Activated naive CD4-positive, alpha-beta T cell treated with anti-CD3 and anti-CD28 coated beads for 36 hours (primary cell): ENCODE results near the gene BCL2A1. TPM values are rescaled to one million over a fixed set of nuclear protein-coding genes. Genes with fewer than 3 reads are reported as not detected.
A peak's percentile ranks its signal among the peaks of the same experiment; 100 is the strongest.
"Not testable (repeated sequence)": the region's sequence is repeated elsewhere in the genome, so short reads cannot be mapped to it uniquely, and the experiment has no call there.

Source experiments
- CTCF ChIA-PET: fragments of 350-600 bp; sonication (Branson Sonifier 250); formaldehyde crosslinking; loops from one replicate; lab custom pipeline; 2021; ENCODE audit warnings: antibody characterized with exemption; lab: Charles Lee
- DNase-seq: peaks from one replicate; pipeline ENCODE4 v3.0.0-alpha.2; 2020
- H3K27ac Mint-ChIP-seq: one replicate; pipeline ENCODE4 v1.8.0; 2021; ENCODE audit warnings: mild to moderate bottlenecking, mixed read lengths
- H3K27me3 Mint-ChIP-seq: one replicate; pipeline ENCODE4 v1.8.0; 2021; ENCODE audit warnings: low read depth, mixed read lengths
- H3K36me3 Mint-ChIP-seq: one replicate; pipeline ENCODE4 v1.8.0; 2021; ENCODE audit warnings: low read depth, mixed read lengths
- H3K4me1 Mint-ChIP-seq: one replicate; pipeline ENCODE4 v1.8.0; 2021; ENCODE audit warnings: low read depth, mixed read lengths
- H3K4me3 Mint-ChIP-seq: one replicate; pipeline ENCODE4 v1.8.0; 2021; ENCODE audit warnings: mild to moderate bottlenecking, moderate library complexity, mixed read lengths
- H3K9me3 Mint-ChIP-seq: one replicate; pipeline ENCODE4 v1.8.0; 2021; ENCODE audit warnings: mixed read lengths
- intact Hi-C: fragments of 100-400 bp; cut with micrococcal nuclease; formaldehyde crosslinking; loops from one replicate; pipeline ENCODE4 v1.15.1; 2023
- total RNA-seq, 2 experiments: library from RNA; stranded (reverse); gene quantifications; one replicate each; pipeline ENCODE4 v1.2.3, GENCODE V29; 2021

The BCL2A1 gene
- total RNA-seq, 2 experiments from 2014 or later: 79.1 to 88.7 TPM

DNA sequence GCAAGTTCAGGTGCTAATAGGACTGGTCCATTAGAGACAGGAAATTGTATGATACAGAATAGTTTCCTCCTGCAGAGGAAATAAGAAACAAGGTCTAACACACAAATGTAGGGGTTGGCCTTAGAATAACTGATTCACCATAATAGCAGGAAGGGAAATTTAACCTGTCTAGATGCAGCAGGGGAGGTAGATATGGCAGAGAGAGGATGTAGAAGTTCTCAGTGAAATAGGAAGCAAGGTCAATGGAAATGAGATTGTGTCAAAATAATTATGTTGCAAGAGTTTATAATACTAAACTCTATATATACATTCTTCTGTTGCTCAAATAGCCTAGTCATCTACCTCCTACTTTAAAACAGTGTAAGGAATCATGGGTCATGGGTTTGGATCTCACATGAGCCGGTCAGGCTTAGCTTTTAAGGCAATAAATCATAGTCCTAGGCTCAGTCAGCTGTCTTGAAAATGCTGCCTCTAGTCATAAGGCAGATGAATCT is 17.0 kb downstream of the BCL2A1 start:
- Mint-ChIP-seq H3K27me3 (no peaks in the 10 kb centered on the region), H3K4me1 (peaks cover 27% of the 10 kb centered on the region), H3K36me3 (peaks cover 2% of the 10 kb centered on the region), H3K9me3 (no peaks in the 10 kb centered on the region), H3K4me3 (no peak overlapping the region), H3K27ac (no peak overlapping the region)
- intact Hi-C loops: no loop called here
- no peak for DNase-seq
- CTCF ChIA-PET: no interaction called here

DNA sequence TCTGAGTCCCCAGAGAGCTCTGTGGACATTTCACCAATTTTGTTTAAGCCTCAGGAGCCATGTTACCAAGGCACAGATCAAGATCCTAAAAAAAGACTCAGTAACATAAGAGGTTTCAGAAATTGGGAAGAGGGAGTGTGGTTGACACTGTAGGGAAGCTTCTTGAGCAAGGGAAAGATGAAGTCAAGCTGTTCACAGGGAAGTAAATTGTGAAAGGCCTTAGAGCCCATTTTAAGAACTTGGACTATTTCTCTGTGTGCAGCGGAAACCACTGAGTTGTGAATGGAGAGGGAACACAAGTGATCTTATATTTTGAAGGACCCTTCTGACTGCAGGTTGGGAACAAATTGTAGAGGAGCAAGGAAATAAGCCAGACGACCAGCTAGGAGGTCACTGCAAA is 18.7 kb downstream of the BCL2A1 start:
- Mint-ChIP-seq H3K4me1 (peaks cover 23% of the 10 kb centered on the region), H3K27ac (no peak overlapping the region), H3K9me3 (no peaks in the 10 kb centered on the region), H3K36me3 (no peaks in the 10 kb centered on the region), H3K4me3 (no peak overlapping the region), H3K27me3 (no peaks in the 10 kb centered on the region)
- CTCF ChIA-PET: no interaction called here
- intact Hi-C loops: no loop called here
- DNase-seq: no peak

DNA sequence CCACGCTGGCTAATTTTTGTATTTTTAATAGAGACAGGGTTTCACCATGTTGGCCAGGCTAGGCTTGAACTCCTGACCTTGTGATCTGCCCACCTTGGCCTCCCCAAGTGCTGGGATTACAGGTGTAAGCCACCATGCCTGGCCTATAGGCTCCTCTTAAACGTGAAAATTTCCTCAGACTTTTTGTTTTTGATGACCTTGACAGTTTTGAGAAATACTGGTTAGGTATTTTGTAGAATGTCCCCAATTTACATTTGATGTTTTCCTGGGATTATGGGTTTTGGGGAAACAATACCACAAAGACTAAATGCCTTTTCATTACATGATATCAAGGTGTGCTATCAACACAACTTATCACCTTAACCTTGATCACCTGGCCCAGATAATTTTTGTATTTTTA is 20.7 kb downstream of the BCL2A1 start:
- no peaks in the 10 kb centered on the region for H3K27me3 Mint-ChIP-seq

DNA sequence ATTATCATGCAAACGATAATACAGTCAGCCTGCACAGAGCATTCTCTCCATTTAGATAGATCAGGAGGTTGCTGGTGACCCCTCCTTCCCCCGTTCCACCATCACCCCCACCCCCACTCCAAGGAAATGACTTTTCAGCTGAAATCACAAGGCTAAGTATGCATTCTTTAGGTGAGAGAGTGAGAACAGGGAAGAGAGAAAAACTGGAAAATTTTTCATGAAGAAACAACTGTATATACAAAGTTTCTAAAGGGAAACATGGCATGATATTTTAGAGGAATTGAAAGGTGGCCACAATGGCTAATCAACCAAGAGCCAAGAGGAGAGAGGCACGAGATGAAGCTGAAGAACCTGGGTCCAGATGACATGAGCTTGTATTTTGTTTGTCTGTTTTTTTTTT is 22.2 kb downstream of the BCL2A1 start:
- H3K27ac Mint-ChIP-seq: no peak overlapping the region
- CTCF ChIA-PET: interaction anchor here (1.2 kb wide), 1 partner anchor 27 kb away, joined by 4 read pairs; no protein-coding TSS in a partner anchor
- DNase-seq: no peak
- H3K27me3 Mint-ChIP-seq: no peaks in the 10 kb centered on the region
- H3K4me1 Mint-ChIP-seq: peaks cover 12% of the 10 kb centered on the region
- H3K4me3 Mint-ChIP-seq: no peak overlapping the region
- no peaks in the 10 kb centered on the region for H3K36me3 Mint-ChIP-seq
- intact Hi-C loops: no loop called here
- H3K9me3 Mint-ChIP-seq: no peaks in the 10 kb centered on the region

More for the DNA sequence above, 20.7 kb downstream of the BCL2A1 start:
- Mint-ChIP-seq H3K27ac (no peak overlapping the region), H3K36me3 (no peaks in the 10 kb centered on the region), H3K9me3 (no peaks in the 10 kb centered on the region), H3K4me1 (peaks cover 24% of the 10 kb centered on the region), H3K4me3 (no peak overlapping the region)
- intact Hi-C loops: no loop called here
- DNase-seq: no peak
- CTCF ChIA-PET: no interaction called here

DNA sequence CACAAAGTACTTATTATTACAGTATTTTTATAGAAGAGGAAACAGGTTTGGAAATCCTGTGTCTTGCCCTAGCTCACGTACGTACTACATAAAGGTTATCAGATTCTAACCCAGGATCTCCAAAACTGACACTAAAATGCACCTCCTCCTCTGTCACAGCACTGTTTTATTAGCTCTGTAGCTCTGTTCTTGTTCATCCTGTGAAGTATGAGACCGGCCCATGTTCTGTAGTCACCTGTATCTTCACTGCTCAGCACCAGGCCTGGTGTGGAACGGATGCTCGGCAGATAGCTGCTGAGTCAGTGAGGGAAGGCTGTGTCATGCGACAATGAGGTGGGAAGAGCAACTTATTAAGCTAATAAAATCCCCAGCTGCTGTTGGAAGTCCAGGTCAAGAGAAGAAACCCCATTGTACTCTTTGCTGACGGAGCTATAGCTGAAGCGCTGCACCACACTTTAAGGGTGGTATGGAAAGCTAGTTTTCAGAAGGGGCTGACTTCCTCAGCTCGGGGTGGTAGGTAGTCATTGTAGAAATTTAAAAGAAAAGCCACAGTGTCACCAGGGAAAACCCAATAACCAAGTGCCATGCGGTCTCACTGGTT is 22.8 kb downstream of the BCL2A1 start:
- intact Hi-C loops: no loop called here
- no peaks in the 10 kb centered on the region for H3K36me3 Mint-ChIP-seq
- no peak overlapping the region for H3K4me3 Mint-ChIP-seq
- H3K27me3 Mint-ChIP-seq: no peaks in the 10 kb centered on the region
- H3K9me3 Mint-ChIP-seq: no peaks in the 10 kb centered on the region
- CTCF ChIA-PET: interaction anchor here (1.2 to 1.6 kb wide), 2 partner anchors 26 to 45 kb away, joined by 4 read pairs; no protein-coding TSS in a partner anchor
- peaks cover 6% of the 10 kb centered on the region for H3K4me1 Mint-ChIP-seq
- DNase-seq: peak; percentile 17
- H3K27ac Mint-ChIP-seq: no peak overlapping the region

DNA sequence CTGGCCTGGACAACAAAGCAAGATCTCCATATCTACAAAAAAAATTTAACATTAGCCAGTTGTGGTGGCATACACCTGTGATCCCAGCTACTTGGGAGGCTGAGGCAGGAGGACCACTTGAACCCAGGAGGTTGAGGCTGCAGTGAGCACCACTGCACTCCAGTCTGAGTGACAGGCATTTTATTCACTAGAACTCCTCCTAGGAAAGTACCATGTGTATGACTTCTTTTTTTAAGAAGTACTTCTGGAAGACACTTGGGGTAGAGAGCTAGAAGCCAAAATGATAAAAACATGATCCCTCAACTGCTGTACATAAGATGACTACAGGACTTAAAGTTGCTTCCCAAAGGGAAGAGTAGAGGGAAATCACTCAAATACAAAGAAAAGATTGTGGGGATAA is 24.0 kb downstream of the BCL2A1 start:
- no peaks in the 10 kb centered on the region for H3K36me3 Mint-ChIP-seq
- H3K4me3 Mint-ChIP-seq: no peak overlapping the region
- intact Hi-C loops: no loop called here
- peaks cover 15% of the 10 kb centered on the region for H3K4me1 Mint-ChIP-seq
- no peak overlapping the region for H3K27ac Mint-ChIP-seq
- H3K9me3 Mint-ChIP-seq: no peaks in the 10 kb centered on the region
- CTCF ChIA-PET: interaction anchor here (0.6 to 1.6 kb wide), 3 partner anchors 13 to 1454 kb away, joined by 3 to 4 read pairs (median 4); no protein-coding TSS in a partner anchor
- DNase-seq: no peak
- no peaks in the 10 kb centered on the region for H3K27me3 Mint-ChIP-seq

DNA sequence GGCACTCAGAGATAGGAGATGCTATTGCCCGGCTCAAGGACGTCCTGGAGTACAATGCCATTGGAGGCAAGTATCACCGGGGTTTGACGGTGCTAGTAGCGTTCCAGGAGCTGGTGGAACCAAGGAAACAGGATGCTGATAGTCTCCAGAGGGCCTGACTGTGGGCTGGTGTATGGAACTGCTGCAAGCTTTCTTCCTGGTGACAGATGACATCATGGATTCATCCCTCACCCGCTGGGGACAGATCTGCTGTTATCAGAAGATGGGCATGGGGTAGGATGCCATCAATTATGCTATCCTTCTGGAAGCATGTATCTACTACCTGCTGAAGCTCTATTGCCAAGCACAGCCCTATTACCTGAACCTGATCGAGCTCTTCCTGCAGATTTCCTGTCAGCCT is 26.4 kb downstream of the BCL2A1 start:
- Mint-ChIP-seq H3K36me3 (no peaks in the 10 kb centered on the region), H3K4me3 (no peak overlapping the region), H3K9me3 (no peaks in the 10 kb centered on the region), H3K4me1 (peaks cover 16% of the 10 kb centered on the region), H3K27ac (no peak overlapping the region), H3K27me3 (no peaks in the 10 kb centered on the region)
- CTCF ChIA-PET: no interaction called here
- intact Hi-C loops: no loop called here
- DNase-seq: no peak

DNA sequence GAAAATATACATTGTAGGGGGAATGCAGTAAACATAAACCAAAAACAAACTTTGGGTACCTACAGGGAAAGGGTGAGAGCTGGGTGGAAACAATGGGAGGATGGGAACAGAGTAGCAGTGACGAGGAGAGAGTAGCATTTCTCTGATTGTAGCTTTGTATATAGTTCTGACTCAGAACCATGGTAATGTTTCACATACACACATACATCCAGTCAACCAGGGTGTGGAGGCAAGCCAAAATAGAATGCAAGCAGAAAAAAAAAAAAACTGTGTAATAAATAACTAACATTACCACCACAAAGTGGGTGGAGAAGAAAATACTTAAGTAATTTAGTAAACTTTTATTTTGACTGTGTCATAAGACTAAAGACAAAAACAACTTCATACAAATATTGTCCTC is 27.2 kb downstream of the BCL2A1 start:
- Mint-ChIP-seq H3K9me3 (no peaks in the 10 kb centered on the region), H3K27ac (no peak overlapping the region), H3K36me3 (no peaks in the 10 kb centered on the region), H3K4me1 (peaks cover 16% of the 10 kb centered on the region), H3K4me3 (no peak overlapping the region), H3K27me3 (no peaks in the 10 kb centered on the region)
- intact Hi-C loops: no loop called here
- CTCF ChIA-PET: no interaction called here
- no peak for DNase-seq

DNA sequence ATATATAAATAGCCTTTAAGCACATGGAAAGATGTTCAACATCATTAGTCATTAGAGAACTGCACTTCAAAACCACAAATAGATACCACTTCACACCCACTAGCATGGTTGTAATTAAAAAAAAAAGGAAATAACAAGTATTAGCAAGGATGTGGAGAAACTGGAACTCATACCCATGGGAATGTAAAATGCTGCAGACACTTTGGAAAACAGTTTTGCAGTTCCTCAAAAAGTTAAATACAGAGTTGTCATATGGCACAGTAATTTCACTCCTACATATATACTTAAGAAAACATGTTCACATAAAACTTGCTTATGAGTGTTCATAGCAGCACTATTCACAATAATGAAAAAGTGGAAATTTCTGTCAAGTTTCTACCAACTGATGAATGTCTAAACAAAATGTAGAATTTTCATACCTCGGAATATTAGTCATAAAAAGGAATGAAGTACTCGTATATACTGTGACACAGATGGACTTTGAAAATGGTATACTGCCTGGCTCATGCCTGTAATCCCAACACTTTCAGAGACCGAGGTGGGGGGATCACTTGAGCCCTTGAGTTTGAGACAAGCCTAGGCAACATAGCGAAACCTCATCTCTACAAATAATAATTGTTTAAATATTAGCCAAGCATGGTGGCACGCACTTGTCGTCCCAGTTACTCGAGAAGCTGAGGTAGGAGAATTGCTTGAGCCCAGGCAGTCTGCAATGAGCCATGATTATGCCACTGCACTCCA is 28.1 kb downstream of the BCL2A1 start:
- no peaks in the 10 kb centered on the region for H3K9me3 Mint-ChIP-seq
- CTCF ChIA-PET: no interaction called here
- intact Hi-C loops: no loop called here
- H3K27ac Mint-ChIP-seq: no peak overlapping the region
- H3K4me3 Mint-ChIP-seq: no peak overlapping the region
- no peaks in the 10 kb centered on the region for H3K36me3 Mint-ChIP-seq
- peaks cover 16% of the 10 kb centered on the region for H3K4me1 Mint-ChIP-seq
- DNase-seq: no peak
- H3K27me3 Mint-ChIP-seq: no peaks in the 10 kb centered on the region

DNA sequence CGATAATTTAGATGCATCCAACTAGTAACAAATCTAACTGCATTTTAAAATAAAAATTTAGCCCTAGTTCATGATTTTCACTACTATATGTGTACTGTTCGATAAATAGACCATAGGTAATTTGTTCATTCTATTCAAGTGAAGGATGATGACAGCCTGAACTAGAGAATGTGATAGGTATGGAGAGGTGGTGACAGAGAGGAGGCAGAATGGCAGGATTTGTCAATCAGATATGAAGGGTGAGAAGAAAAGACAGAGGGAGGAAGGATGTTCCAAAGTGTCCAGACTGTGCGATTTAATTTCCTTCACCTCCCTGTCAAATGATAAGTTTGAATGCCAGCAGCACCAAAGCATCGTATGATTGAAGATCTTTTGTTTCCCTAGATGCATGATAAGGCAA is 31.6 kb downstream of the BCL2A1 start:
- peaks cover 13% of the 10 kb centered on the region for H3K4me1 Mint-ChIP-seq
- CTCF ChIA-PET: no interaction called here
- H3K27me3 Mint-ChIP-seq: peaks cover 2% of the 10 kb centered on the region
- intact Hi-C loops: no loop called here
- no peaks in the 10 kb centered on the region for H3K36me3 Mint-ChIP-seq
- H3K9me3 Mint-ChIP-seq: no peaks in the 10 kb centered on the region
- no peak for DNase-seq
- no peak overlapping the region for H3K27ac Mint-ChIP-seq
- no peak overlapping the region for H3K4me3 Mint-ChIP-seq

DNA sequence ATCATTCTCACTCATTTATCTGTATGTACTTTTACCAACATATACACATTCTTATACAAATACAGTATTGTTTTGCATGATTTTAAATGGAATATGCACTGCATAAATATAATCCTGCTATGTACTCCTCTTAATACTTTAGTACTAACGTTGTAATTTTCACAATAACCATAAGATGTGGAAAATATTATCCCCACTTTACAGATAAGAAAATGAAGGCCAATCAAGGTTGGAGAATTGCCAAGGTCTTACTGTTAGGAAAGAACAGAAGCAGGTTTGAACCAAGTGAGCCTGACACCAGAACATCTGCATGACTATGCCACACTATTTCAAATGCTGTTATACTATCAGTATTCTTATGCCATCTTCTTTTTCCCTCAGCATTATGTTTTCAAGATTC is 32.9 kb downstream of the BCL2A1 start:
- peaks cover 18% of the 10 kb centered on the region for H3K4me1 Mint-ChIP-seq
- DNase-seq: no peak
- intact Hi-C loops: no loop called here
- H3K4me3 Mint-ChIP-seq: no peak overlapping the region
- no peaks in the 10 kb centered on the region for H3K36me3 Mint-ChIP-seq
- peaks cover 6% of the 10 kb centered on the region for H3K27me3 Mint-ChIP-seq
- CTCF ChIA-PET: no interaction called here
- H3K9me3 Mint-ChIP-seq: no peaks in the 10 kb centered on the region
- no peak overlapping the region for H3K27ac Mint-ChIP-seq

DNA sequence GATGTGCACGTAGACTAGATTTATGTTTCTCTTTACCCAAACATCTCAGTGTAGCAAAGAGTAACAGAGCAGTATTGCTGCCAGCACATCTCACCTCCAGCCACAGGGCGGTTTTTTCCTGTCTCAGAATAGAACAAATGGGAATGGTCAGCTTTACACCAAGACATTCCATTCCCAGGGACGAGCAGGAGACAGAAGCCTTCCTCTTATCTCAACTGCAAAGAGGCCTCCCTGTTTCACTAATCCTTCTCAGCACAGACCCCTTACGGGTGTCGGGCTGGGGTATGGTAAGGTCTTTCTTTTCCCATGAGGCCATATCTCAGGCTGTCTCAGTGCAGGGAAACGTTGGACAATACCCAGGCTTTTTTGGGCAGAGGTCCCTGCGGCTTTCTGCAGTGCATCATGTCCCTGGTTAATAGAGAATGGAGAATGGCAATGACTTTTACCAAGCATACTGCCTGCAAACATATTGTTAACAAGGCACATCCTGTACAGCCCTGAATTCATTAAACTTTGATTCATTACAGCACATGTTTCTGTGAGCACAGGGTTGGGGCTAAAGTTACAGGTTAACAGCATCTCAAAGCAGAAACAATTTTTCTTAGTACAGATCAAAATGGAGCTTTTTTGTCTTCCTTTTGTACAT is 35.3 kb downstream of the BCL2A1 start:
- H3K4me3 Mint-ChIP-seq, CTCF ChIA-PET, H3K27ac Mint-ChIP-seq, intact Hi-C loops, H3K9me3 Mint-ChIP-seq, DNase-seq, H3K27me3 Mint-ChIP-seq, H3K36me3 Mint-ChIP-seq: not testable (repeated sequence)
- H3K4me1 Mint-ChIP-seq: peaks cover 12% of the 10 kb centered on the region
